KBM-7 (cell line): ENCODE results near the gene SLC35F3.
"Not testable (repeated sequence)": the region's sequence is repeated elsewhere in the genome, so short reads cannot be mapped to it uniquely, and the experiment has no call there.

ENCODE experiments used
- DNase-seq: peaks from one replicate; pipeline ENCODE4 v3.0.0-alpha.2; 2015
- in situ Hi-C: fragments of 300-500 bp; cut with MboI; formaldehyde crosslinking; loops from 2 replicates; pipeline ENCODE4 v1.14.3; 2020; ENCODE audit warnings: low sequenced_read_pairs, low pct_unique_long_range_greater_than_20kb, mixed read lengths

The SLC35F3 gene

GRCh38 chr1:234090212-234091064 is 186.0 kb downstream of the SLC35F3 start:
- DNase-seq = no peak
- in situ Hi-C loops = no loop called here

- in situ Hi-C loops = no loop called here
- DNase-seq = no peak
Measured at GRCh38 chr1:234091065-234091401, 186.6 kb downstream of the SLC35F3 start.

- DNase-seq = no peak
- in situ Hi-C loops = no loop called here
Measured at GRCh38 chr1:234091876-234092275, 187.4 kb downstream of the SLC35F3 start.

- DNase-seq = no peak
- in situ Hi-C loops = no loop called here
Measured at GRCh38 chr1:234093107-234093506, 188.6 kb downstream of the SLC35F3 start.

GRCh38 chr1:234093741-234094140 is 189.3 kb downstream of the SLC35F3 start:
- in situ Hi-C loops = no loop called here

GRCh38 chr1:234094172-234094571 is 189.7 kb downstream of the SLC35F3 start:
- in situ Hi-C loops = no loop called here
- DNase-seq = no peak

More at GRCh38 chr1:234093741-234094140, 189.3 kb downstream of the SLC35F3 start:
- no peak for DNase-seq

- no peak for DNase-seq
- in situ Hi-C loops = no loop called here
Measured at GRCh38 chr1:234096161-234096770, 191.8 kb downstream of the SLC35F3 start.

GRCh38 chr1:234102583-234102982 is 198.1 kb downstream of the SLC35F3 start:
- DNase-seq = peak; percentile 47
- in situ Hi-C loops = no loop called here

GRCh38 chr1:234103198-234103597 is 198.7 kb downstream of the SLC35F3 start:
- DNase-seq = no peak
- in situ Hi-C loops = no loop called here

GRCh38 chr1:234106032-234106431 is 201.6 kb downstream of the SLC35F3 start:
- no peak for DNase-seq
- in situ Hi-C loops = no loop called here

GRCh38 chr1:234107416-234108021 is 203.0 kb downstream of the SLC35F3 start:
- no peak for DNase-seq
- in situ Hi-C loops = no loop called here

GRCh38 chr1:234108921-234109320 is 204.4 kb downstream of the SLC35F3 start:
- in situ Hi-C loops = no loop called here
- no peak for DNase-seq

- in situ Hi-C loops = no loop called here
- DNase-seq = no peak
Measured at GRCh38 chr1:234109840-234110239, 205.4 kb downstream of the SLC35F3 start.

GRCh38 chr1:234111458-234112142 is 207.1 kb downstream of the SLC35F3 start:
- in situ Hi-C loops = no loop called here
- no peak for DNase-seq

GRCh38 chr1:234114648-234115307 is 210.3 kb downstream of the SLC35F3 start:
- in situ Hi-C loops = no loop called here
- peak; percentile 63 for DNase-seq

GRCh38 chr1:234118911-234119310 is 214.4 kb downstream of the SLC35F3 start:
- no peak for DNase-seq
- in situ Hi-C loops = no loop called here

GRCh38 chr1:234119431-234119830 is 215.0 kb downstream of the SLC35F3 start:
- DNase-seq = no peak
- in situ Hi-C loops = no loop called here

GRCh38 chr1:234120327-234120944 is 216.0 kb downstream of the SLC35F3 start:
- in situ Hi-C loops = no loop called here
- no peak for DNase-seq

GRCh38 chr1:234121659-234122058 is 217.2 kb downstream of the SLC35F3 start:
- in situ Hi-C loops = not testable (repeated sequence)

More at GRCh38 chr1:234121659-234122058, 217.2 kb downstream of the SLC35F3 start:
- not testable (repeated sequence) for DNase-seq
